ENCODE measurements around the gene CUTA.
"Not testable (repeated sequence)": the region's sequence is repeated elsewhere in the genome, so short reads cannot be mapped to it uniquely, and the experiment has no call there.

Gene CUTA

GRCh38 chr6:33398601-33399000 lies 19.3 kb downstream of the CUTA start:
- not testable (repeated sequence) for DNase-seq

DNA sequence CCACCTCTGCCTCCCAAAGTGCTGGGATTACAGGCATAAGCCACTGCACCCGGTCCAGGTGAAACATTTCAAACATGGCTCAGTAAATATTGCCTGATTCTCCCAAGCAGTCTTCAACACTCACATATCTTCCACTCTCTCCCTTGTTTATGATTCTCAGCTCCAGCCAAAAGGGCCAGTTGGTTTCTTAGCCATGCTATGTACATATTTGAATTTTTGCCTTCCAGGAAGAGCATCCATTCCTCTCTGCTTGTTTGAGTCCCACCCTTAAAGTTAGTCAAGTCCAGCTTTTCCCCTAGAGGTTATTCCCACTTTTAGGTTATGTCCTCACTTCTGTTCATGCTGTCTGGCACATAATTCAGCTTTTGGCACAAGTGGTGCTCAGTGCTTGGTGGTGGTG lies 20.4 kb downstream of the CUTA start:
- DNase-seq, result no peak

GRCh38 chr6:33392979-33393378 lies 24.9 kb downstream of the CUTA start:
- DNase-seq, result no peak

DNA sequence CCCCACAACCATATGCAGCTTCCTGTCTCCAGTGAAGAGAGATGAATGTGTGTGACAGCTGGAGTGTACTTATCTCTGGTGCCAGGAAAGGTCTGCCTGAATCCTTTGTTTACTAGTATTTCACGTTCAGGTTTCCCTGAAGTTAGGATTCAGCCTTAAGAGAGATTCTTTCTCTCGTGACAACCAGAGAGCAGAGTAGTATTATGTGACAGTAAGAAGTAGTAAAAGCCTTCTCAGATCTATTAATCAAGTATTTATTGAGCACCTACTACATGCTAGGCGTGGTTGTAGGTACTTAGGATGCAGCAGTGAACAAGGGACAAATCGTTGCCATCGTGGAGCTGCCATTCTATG lies 25.3 kb downstream of the CUTA start:
- no peak for DNase-seq

DNA sequence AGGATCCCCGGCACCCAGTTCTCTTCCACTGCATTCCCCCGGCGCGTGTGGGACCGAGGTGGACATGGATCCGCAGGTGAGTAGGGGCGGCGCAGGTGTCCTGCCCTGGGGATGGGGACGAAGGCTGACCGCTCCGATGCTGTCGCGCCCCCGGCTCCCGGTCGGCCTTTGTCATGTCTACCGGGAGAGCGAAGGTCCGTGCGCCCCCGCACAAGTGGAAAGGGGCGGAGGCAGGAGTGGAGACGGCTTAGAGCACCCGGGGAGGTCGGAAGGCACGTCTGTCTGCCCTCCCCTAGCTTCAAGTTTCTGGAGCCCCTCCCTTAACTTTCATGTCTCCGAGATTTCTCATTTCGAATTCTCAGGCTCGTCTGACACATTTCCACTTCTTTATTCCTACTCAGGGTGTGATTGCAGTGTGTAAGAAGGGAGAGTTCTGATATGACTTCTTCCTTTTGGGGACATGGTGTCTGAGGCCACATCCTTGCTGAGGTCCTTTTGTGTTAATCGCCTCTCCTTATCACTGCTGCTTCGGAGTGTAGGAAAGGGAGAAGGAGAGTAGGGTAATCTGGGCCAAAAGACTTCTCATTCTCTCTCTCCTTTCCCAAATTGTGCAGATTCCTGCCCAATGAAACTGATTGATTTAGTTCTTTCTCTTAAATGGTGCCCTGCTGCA lies 25.8 kb downstream of the CUTA start:
- no peak for DNase-seq

GRCh38 chr6:33391278-33391921 lies 26.5 kb downstream of the CUTA start, which contains the start of gene KIFC1:
TSS of gene KIFC1 (plus strand) at chr6:33391823. CDS start at chr6:33391986, 163 bp downstream.
- DNase-seq, result peak; percentile 91 to 100

DNA sequence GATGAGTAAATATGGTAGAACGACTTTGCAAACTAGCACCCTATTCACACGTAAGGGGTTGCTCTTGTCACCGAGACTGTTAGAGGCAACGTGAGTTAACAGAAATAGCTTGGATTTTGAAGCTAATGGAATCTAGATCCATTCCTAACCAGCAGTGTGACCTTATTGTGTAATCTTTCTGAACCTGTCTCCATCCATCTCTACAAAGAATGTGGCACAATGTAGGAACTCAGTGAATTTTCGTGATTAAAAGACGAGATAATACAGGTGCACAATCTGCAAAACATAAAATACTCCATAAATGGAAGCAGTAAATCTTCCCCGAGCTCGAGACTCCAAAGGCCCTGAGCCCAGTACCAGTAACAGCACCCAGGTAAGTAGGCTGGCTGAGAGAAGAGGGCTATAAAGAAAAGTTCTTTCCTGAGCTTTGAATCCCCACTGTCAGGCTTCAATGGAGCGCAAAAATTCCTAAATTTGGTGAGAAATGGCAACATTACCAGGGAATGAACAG lies 27.1 kb downstream of the CUTA start:
- no peak for DNase-seq

DNA sequence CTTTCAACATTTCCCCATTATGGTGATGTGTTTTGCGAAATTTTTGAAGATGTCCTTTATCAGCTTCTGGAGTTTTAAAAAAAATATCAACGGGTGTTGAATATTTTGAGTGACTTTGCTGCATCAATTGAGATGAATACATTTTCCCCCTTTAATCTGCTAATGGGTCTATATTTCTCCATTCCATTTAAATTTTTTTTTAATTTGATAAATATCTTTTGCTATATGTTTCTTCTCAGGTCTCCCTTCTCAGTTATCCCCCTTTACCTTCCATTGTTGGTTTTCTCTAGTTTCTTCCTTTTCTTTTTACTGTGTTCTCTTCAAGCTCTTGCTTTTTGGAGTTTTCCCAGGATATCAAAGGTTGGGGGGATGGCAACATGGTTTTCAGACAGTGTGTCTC lies 27.7 kb downstream of the CUTA start:
- no peak for DNase-seq

DNA sequence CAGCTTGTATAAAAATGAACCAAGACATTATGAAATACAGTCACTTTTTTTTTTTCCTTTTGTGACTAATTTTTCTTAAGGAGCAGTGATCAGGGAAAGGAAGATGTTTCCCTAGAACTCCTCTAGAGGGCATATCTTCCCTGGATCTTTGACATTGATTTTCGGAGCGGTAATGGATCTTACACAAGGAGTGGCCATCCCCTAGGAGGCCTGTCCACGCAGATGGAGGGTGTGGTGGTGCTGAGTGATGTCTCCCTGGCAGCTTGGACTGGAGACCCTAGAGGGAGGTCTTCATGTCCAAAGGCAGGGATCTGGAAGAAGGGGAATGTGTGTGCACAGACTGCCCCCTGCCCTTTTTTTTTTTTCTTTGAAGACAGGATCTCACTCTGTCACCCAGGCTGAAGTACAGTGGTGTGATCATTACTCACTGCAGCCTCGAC lies 33.3 kb downstream of the CUTA start:
- DNase-seq, result no peak

- DNase-seq, result no peak
These were observed 34.3 kb downstream of the CUTA start for GRCh38 chr6:33383427-33384185.

DNA sequence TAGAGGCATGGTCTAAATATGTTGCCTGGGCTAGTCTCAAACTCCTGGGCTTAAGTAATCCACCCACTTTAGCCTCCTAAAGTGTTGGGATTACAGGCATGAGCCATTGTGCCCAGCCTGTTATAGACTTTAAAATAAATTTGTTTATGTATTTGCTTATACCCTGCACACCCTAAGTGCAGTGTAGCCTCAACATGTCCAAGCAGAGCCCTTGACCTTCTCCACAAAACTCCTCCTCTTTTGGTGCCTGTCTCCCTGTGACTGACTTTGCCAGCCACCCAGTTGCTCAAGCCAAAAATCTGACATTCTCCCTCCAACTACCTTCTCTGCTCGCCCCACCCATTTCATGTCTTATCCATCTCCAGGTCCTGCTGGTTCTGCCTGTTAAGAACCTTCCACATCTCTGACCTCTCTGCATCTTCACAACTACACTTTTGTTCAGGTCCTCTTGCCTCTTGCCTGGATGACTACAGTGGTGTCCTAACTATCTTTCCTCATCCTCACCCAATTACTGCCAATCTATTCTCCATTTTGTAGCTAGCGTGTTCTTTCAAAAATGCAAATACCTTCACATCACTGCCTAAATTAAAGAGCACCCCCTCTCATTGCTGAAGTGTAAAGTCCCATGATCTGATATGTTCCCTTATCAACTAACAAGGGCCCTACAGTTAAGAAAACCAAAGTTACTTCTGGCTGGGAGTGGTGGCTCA lies 37.5 kb downstream of the CUTA start:
- no peak for DNase-seq

GRCh38 chr6:33379184-33379583 lies 38.7 kb downstream of the CUTA start:
- not testable (repeated sequence) for DNase-seq

DNA sequence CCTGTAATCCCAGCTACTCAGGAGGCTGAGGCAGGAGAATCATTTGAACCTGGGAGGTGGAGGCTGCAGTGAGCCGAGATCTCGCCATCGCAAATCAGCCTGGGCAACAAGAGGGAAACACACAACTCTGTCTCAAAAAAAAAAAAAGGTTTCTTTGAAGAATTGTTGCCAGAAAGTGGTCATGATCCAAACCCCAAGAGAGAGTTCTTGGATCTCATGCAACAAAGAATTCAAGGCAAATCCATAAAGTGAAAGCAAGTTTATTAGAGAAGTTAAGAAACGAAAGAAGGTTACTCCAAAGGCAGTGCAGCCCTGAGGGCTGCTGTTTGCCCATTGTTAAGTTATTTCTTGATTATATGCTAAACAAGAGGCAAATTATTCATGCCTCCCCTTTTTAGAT lies 40.7 kb downstream of the CUTA start:
- no peak for DNase-seq

DNA sequence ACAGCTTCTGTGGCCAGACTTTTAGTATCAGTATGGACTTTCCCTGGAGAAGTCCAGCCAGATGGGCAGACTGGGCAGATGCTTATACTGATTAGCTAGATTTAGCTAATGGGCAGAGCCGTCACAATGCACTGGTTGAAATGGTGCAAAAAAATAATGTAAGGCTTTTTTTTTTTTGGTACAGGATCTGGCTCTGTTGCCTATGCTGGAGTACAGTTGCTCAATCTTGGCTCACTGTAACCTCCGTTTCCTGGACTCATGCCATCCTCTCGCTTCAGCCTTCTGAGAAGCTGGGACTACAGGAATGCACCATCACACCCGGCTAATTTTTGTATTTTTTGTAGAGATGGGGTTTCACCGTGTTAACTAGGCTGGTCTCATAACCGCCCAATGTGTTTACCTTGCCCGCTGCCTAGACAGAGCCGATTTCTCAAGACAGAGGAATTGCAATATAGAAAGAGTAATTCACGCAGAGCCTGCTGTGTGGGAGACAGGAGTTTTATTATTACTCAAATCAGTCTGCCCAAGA lies 42.7 kb downstream of the CUTA start:
- DNase-seq, result peak in 1 of 2 donors; percentile 46

GRCh38 chr6:33373960-33374910 lies 43.7 kb downstream of the CUTA start:
- DNase-seq, result no peak

DNA sequence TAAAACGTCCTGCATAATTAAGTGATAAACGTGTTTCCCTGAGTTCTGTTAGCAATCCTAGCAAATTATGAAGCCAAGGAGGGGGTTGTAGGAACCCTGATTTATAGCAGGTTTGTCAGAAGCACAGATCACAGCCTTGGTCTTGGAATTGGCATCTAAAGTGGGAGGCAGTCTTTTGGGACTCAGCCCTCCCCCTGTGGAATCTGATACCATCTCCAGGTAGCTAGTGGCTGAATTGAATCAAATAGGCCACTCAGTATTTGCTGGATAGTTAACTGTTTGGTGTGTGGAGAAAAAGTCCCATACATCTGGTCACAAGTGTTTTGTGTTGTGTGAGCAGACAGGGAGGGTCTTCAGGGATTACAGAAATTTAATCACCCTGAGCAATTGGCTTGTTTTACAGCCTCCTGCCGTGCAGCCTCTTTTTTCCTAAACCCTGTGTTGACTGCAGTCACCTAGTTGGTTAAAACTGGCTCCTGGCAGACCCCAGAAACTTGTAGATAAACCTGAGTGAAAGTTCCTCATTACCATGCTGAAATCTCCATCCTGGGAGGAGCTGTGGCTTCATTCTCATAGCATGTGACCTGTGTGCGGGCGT lies 45.3 kb downstream of the CUTA start:
- no peak for DNase-seq

GRCh38 chr6:33371901-33372300 lies 46.0 kb downstream of the CUTA start:
- not testable (repeated sequence) for DNase-seq

GRCh38 chr6:33367715-33368025 lies 50.2 kb downstream of the CUTA start:
- not testable (repeated sequence) for DNase-seq

DNA sequence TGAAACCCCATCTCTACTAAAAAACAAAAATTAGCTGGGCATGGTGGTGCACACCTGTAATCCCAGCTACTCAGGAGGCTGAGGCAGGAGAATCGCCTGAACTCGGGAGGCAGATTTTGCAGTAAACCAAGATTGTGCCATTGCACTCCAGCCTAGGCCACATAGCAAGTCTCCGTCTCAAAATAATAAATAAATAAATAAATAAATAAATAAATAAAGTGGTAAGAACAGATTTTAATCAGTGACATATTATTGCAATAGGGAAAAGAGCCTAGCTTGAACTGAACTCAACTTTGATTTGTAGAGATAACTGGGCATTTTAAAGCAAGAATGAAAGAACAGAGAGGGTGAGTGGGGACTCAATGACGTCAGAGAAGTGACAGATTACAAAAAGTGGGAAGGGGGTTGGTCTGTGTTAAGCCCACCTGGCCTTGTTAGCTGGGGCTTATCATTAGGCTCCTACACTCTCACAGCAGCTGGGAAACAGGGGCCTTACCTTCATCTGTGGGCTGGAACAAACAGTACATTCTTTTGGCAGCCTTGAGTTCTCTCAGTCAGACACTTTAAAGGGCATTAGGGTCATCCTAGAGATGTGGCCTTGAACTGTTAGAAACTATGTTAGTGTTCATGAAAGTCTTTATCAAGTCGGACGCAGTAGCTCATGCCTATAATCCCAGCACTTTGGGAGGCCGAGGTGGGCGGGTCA lies 50.7 kb downstream of the CUTA start:
- no peak for DNase-seq
